HG02759 (cell line): ENCODE measurements around the gene CELF1.
A peak's percentile ranks its signal among the peaks of the same experiment; 100 is the strongest.

Experiments
- ATAC-seq: cut with Tn5 transposase; IDR thresholded peaks from one replicate; pipeline ENCODE4 v1.9.1; 2021; ENCODE audit warnings: mild to moderate bottlenecking, moderate library complexity; ENCODE audit not compliant: unreplicated experiment

CELF1 gene

DNA sequence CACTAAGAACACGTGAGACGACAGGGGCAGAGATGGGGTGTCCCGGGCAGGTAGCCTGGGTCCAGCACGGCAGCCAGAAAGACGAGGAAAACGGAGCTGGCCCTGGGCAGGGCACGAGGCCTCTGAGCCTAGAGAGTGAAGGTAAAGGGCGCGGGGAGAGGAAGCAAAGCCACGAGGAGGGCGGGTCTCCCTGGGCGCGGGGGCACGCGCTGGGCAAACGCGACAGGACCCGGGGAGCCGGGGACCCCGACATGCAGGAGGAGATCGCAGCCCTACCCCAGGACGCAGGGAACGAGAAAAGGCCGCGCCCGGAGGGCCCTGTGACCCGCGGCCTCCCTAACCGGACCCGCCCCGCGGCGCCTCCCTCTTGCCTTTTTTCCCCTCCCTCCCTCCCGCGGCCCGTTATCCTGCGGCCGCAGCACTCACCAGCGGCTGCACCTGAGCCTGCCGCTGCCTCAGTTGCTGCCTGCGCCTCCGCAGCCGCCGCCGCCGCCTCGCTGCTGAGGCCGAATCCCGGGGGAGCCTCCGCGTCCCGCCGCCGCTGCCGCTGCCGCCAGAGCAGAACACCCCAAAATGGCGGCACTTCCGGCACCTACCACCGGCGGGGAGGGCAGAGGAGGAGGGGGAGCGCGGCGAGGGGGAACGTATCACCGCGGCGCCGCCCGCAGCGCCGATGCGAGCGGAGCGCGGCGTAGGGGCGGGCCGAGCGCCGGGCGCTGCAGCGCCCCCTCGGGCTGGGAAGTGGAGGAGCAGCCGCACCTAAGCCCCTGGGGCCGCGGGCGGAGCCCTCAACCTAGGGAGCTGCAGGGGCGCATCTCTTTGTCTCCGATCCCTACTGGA, at the start of gene CELF1:
Gene CELF1, minus strand, starts transcription at position 567 of the 840 bp plus-strand sequence. CDS start 53,609 bp downstream, outside the sequence.
- peak; percentile 94 for ATAC-seq

DNA sequence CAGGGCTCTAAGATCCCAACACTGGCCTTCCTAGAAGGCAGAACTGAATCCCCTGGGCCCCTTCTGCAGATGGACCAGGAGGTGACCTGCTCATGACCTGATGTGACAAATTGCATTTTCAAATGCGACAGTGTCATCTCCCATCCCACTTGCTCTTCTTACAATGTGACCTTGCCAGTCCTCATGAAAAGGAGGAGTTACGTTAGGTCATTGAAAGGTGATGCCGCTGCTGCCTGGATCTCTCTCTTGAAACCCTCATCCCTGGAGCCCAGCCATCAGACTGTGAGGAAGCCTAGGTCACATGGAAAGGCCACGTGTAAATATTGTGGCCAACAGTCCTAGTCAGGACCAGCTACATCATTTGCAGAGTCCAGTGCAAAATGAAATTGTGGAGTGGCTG, 47.0 kb upstream of the CELF1 start:
- no peak for ATAC-seq

DNA sequence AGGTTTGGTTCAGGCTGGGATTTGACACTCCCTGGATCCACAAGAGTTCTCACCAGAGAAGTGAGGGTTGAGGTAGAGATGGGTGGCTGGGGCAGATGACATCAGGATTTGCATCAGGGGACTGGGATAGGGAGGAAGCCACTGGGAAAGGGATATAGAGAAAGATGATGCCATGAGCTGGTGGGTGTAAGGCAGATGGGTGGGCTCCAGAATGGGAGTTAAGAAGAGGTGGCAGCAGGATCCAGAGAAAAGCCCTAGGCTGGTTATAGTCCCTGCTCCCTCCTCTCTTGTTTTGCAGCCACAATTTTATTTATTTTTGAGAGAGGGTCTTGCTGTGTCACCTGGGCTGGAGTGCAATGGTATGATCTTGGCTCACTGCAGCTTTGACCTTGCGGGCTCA, 43.0 kb upstream of the CELF1 start:
- no peak for ATAC-seq

DNA sequence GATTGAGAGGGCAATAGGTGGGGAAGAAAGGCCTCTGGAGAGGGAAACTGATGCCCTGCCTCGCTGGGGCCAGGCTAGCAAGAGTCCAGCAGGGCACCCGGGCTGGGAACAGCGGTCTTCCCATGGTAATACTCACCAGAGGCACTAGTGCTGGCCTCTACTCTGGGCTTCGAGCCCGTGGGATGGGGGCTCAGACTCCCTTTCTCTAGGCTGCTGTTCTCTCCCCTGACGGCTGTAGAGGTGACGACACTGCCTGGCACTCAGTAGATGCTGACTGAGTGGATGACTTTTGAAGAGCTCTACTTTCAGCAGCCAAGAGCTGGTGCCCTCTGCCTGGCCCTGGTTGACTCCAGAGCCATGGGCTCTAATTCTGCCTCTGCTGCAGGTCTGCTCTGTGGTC, 42.1 kb upstream of the CELF1 start:
- no peak for ATAC-seq

DNA sequence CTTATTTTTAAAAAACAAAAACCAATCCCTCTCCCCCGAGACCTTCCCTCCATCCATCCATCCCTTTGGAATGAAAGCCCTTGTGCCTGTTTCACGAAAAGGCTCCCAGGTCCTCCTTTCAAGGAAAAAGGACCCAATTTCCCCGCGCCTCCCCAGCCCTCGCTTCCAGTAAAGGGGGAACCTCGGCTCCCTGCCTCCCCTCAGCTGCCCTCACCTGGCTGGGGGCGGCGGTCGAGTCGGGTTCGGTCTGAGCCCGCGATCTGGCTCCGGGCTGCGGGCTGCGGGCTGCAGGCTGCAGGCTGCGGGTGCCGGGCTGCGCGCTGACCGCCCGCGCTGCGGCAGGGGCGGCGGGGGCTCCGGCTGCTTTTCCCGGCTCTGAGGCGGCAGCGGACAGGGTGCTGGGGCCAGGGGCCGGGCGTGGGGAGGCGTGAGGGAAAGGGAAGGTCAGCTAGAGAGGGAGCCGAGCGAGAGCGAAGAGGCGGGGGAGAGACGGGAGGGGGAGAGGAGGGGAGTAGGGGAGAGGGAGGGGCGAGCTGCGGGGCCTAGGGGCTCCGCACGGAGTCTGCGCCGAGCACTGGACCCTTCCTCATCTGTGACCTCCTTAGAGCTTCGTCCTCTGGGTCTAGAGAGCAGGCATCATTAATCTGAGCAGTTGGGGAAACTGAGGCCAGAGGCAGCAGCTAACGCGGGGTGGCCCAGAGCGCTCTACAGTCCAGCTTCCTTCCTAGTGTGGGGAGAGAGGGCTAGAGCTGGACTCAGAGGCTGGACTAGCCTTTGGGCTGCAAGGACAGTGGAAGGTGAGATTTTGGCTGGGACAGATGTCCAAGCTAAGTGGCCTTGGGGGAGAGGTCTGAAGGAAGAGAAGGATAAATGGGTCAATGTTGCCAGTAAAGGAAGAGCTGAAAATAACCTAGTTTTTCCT, 41.3 kb upstream of the CELF1 start, which contains the start of gene C1QTNF4:
Gene C1QTNF4, minus strand, starts transcription at position 478 of the 922 bp plus-strand sequence. CDS start 3,601 bp downstream, outside the sequence.
- no peak for ATAC-seq

DNA sequence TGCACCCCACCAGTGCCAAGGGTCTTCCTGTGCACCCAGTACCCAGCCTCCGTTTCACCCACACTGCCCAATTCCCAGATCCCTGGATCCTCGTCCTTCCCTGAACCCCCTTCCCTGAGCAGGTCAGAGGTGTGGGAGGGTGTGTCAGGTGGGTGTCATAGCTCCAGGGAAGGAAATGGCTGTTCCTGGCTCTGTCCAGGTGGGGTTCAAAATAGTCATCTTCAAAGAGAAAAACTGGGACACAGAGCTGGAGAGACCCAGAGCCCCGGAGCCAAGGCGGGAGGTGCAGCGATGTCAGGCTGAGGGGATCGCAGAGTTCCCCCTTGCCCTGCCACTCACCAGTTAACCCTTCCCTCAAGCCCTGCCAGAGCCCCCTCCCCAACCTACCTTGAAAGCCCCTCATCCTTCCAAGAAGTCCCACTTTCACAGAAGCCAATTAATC, 40.6 kb upstream of the CELF1 start:
- no peak for ATAC-seq

DNA sequence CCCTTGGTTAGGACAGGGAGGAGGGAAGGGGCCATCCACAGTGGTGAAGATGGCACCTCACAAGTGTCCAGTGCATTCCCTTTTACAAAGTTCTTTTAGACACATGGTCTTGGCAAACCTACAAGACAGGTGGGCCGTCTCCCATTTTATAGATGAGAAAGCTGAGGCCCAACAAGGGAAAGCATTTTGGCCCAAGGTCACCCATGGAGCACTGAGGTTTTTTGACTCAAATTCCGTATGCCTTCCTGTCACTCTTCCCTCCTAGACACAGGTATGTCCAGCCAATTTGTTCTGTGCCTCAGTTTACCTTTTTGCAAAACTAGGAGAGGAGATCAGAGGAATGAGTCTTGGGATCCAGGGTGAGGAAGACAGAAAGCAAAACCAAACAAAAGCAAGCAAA, 40.0 kb upstream of the CELF1 start:
- no peak for ATAC-seq

DNA sequence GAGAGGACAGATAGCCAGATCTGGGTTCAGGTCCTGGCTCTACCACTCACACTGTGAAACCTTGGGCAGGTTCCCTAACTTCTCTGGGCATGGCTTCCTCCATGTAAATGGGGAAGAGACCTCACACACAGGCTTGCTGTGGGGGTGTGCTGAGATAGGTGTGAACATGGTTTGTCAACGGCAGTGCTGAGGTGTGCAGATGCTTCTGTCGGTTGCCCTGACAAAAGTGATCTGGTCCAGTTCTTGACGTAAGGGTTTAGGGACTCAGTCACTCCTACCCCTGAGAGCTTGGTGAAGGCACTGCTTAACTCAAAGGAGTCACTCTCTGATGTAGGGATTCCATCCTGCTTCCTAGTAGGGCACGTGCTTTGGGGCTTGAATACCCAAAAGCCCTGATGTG, 39.3 kb upstream of the CELF1 start:
- no peak for ATAC-seq

DNA sequence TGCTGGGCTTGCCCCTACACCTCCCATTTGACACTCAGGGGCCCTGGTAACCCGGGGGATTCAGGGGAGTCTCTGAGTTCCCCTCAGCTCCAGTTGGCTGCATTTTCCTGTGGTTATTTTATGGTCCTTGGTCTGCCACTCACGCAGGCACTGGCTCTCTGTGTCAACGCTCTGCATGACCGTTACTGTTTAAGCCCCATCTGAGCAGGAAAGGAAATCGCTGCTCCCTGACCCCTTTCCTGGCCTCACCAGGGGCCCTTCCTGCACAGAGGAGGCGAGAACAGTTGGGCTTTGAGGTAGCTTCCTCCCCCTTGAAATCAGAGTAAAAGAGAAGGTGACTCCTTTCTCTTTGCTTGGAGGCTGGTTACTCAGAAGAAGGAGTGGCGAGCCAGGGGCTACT, 38.8 kb upstream of the CELF1 start:
- ATAC-seq, result no peak

DNA sequence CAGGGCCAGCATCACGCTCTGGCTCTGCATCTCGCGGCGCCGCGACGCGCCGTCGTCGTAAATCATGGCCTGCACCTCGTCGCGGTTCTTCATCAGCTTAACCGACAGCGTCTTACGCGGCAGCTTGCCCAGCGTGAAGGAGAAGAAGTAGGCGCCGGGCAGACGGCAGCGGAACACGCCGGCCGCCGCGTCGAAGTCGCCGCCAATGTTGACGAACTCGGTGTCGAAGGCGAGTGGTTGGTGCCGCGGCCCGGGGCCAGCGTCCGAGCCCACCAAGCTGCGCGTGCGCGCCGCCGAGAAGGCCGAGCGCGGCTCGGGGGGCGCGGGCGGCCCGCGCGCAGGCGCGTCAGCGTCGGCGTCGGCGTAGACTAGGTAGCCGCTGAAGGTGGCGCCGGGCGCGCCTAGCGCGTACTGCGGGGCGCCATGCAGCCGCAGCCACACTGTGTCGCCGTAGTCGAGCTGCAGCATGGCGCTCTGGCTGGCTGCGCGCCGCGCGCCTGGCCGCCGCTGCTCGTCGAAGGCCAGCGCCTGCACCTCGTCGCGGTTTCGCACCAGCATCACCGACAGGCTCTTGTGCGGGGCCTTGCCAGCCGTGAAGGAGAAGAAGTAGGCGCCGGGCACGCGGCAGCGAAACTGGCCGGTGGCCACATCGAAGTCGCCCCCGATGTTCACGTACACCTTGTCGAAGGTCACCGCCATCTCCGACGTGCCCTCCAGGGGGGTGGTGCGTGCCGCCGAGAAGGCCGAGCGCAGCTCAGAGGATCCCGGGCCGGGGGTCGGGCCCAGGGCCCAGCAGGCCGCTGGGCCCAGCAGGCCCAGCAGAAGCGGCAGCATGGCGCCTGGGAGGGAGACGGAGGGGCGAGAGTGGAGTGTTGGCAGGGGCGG, 37.3 kb upstream of the CELF1 start:
- no peak for ATAC-seq

DNA sequence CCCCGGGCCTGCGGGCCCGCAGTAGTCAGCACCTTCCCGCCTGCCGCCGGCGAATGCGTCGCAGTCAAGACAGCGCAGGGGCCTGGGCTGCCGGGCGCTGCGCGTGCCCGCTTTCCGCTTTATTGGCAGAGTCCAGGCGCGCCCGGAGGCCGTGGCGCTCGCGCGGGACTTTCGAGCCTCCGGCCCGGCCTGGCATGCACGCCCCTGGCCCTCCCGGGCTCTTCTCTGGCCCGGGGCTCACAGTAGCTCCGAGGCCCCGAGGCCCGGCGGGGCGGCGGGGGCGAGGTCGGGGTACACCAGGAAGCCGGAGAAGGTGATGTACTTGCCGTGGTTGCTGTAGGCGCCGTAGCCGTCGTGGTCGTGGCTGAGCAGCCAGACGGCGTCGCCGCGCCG, 36.6 kb upstream of the CELF1 start:
- no peak for ATAC-seq

DNA sequence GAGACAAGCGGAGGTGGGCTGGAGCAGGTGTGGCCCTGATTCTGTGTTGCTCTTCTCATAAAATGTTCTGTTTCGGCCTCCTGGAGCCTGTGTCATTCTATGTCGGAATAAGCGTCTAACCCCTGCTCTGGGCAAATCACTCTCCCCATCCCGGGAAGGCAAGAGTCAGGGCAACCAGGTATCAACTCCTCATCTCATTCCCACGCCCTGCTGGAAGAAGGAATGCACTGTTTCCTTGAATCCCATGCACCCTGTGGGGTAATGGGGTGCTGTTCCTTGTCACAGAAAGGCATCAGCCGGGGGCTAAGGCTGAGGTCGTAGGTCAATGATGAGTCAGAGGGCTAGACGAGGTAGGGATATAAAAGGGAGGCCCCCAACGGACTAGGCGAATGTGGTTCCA, 36.2 kb upstream of the CELF1 start:
- ATAC-seq, result no peak

DNA sequence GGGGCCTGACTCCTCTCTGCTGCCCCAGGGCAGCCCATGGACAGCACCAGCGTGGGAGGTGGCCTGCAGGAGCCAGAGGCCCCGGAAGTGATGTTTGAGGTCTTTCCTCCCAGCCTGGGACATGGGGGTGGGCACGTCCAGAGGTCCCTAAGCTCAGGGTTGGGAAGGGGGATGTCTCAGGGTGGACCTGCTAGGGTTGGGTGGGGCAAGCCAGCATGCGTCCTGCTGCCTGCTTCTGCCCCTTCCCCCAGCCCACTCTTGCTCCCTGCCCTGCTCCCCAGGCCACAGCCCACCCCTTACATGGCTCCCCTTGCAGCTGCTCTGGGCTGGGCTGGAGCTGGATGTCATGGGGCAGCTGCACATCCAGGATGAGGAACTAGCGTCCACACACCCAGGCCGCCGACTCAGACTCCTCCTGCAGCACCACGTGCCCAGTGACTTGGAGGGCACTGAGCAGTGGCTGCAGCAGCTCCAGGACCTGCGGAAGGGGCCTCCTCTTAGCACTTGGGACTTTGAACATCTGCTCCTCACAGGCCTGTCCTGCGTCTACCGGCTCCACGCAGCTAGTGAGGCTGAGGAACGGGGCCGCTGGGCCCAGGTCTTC, 34.9 kb upstream of the CELF1 start:
- no peak for ATAC-seq

DNA sequence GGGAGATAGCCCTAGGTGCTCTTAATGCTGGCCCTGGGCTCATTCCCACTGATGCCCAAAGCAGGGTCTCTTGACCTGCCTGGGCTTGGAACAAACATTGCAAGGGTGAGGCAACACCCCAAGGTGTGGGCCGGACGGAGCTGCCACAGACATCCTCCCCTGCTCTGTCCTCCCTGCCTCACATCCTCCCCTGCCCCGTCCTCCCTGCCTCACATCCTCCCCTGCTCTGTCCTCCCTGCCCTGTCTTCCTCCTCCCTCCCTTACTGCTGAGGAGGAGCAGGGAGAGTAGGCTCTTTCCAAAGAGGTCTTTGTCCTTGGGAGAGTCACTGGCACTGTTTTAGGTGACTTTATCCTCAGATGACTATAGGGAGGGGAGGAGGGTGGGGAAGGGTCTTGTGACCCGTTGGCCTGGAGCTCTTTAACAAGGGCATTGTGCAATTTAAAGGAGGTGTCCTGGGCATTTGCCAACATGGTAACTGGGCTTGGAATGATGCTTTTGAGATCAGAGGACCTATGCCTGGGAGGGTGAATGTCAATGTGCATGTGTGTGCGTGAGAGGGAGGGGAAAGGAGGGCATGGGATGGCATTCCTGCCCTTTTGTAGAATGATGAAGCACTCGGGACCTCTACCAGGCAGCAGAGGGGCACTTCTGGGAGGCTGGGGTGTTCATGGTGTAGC, 34.2 kb upstream of the CELF1 start:
- ATAC-seq, result no peak

DNA sequence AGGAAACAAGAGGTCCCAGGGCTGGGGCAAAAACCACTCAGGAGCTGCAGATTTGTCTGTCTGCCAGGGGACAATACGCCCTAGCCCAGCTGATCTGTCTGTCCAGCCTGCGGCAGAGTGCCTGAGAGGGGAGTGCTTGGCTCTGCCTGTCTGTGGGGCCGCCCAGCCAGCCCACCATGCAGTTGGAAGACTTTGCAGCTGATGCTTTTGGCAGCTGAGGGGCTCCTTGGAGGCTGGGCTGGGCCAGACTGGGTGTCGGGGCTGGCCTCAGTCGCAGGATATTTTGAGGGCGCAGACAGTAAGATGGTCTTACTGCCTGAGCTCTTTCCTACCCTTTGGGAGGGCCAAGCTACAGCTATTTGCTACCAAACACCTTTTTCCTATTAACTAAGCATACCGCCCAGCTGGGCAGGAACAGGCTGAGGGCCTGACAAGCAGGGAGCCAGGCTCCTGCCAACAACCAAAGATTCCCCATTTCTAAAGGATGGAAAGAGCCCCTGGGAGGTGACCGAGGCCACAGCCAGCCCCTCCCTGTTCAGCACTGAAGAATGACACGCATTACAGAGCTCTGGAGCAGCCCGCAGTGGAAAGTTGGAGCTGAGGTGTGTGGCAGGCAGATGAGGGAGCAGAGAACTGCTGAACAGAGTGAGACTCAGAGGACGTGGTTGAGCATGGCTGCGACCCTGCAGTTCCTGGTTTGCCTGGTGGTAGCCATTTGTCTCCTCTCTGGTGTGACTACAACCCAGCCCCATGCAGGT, 33.3 kb upstream of the CELF1 start, which contains the start of gene FAM180B:
Gene FAM180B, plus strand, starts transcription at position 581 of the 758 bp plus-strand sequence. Its CDS starts 91 bp downstream, at position 672.
- ATAC-seq, result no peak

DNA sequence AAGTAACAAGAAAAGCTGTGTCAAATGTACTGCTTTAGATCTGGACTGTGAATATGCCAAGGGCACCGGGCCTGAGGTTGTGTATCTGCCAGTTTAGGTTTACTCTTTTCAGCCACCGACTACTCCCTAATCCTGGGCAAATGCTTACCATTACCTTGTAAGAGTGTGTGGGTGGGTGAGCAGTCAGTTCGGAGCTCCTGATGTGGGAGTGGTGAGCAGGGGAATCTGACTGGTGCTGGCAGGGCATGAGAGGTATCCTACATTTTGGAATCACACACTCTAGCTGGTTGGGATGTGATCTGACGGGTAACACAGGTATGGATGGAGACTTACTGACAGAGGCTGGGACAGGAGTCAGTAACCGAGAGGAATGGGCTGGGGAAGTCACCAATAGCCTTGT, 30.9 kb upstream of the CELF1 start:
- no peak for ATAC-seq

DNA sequence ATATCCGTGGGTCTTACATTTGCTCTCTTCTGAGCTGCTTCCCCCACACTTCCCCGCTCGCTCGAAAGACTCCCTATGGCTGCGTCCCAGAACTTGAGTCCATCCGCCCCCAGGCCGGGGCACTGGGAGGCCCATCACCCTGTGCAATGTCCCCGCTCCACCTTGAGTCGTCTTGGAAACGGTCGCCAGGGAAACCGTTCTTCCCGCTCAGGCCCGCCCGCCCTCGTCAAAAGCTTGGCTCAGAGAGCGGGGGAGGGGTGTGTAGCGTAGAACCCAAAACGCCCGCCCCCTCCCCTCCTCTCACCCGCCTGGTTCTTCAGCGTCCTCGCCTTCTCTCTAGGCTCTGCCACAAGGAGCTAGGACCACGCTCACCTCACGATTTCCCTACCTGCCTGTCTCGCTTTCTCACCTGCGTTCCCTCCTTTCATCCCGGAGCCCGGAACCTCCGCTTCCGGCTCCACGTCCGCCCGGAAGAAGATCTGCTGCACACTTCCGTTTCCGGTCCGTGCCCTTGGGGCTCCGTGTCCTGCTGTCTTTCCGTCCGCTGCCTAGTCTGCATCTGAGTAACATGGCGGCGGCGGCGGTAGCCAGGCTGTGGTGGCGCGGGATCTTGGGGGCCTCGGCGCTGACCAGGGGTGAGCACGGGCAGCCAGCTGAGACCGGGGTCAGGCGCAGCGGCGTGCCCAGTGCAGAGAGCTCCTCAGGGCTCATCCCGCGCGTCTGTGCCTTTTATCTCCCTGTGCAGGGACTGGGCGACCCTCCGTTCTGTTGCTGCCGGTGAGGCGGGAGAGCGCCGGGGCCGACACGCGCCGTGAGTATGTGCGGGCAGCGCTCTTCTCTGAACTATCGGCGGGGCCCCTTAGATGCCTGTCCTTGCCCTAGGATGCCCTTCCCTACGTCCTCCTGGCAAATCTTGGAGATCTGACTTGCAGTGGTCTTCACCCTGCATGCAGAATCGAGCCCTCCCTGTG, 25.9 kb upstream of the CELF1 start, which contains the start of the genes KBTBD4 and NDUFS3:
Gene KBTBD4, minus strand, starts transcription at position 447 of the 971 bp plus-strand sequence. Its CDS starts 19 bp downstream, at position 428.
Gene NDUFS3, plus strand, starts transcription at position 551 of the 971 bp plus-strand sequence. Its CDS starts 18 bp downstream, at position 569.
- ATAC-seq, result peak; percentile 93
